VCaP (cell line): ENCODE results near the gene THADA.

Experiments used
- H3K27ac ChIP-seq: fragments of 450-650 bp; 2 replicates; pipeline ENCODE4 v1.5.1; 2017
- CTCF ChIP-seq: fragments of 450-650 bp; conservative IDR thresholded peaks from 2 replicates; pipeline ENCODE4 v1.5.1; 2017; ENCODE audit warnings: mild to moderate bottlenecking, moderate library complexity

The THADA gene

GRCh38 chr2:43207553-43208300 lies 388.1 kb downstream of the THADA start:
- TF ChIP-seq CTCF = no peak
- H3K27ac ChIP-seq = no peak overlapping the region

- no peak overlapping the region for H3K27ac ChIP-seq
- TF ChIP-seq CTCF = no peak
Observed at GRCh38 chr2:43206602-43207001, 389.2 kb downstream of the THADA start.

DNA sequence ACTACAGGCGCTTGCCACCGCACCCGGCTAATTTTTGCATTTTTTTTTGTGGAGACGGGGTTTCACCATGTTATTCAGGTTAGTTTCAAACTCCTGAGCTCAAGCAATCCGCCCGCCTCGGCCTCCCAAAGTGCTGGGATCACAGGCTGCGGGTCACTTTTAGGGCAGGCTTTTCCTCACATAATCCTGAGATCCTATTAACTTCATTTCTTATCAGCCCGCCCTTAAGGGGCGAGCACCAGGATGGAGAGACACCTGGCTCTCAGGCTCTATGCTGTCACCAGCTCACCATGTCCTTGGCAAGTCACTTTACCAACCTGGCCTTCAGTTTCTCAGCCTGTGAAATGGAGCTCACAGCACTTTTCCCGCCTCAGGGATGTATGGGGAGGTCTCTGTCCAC lies 392.5 kb downstream of the THADA start:
- TF ChIP-seq CTCF = no peak
- H3K27ac ChIP-seq = no peak overlapping the region

- no peak for TF ChIP-seq CTCF
- no peak overlapping the region for H3K27ac ChIP-seq
Observed at GRCh38 chr2:43202289-43202688, 393.5 kb downstream of the THADA start.

DNA sequence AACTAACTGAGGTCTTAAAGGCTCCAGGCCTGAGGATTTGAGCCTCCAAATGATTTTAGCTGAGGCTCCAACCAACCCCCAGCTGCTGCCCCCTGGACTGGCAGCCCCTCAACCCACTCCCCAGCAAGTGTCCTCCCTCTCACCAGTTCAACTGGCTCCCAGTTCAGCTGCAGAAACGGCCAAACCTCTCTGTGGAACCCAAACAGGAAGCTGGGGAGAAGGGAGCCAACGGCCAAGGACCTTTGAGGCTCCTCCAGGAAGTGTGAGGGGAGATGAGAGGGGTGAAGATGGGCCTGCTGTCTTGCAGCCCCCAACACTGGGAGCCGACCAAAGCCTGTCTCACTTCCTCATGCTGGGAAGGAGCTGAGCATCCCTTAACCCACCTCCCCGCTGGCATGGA lies 394.3 kb downstream of the THADA start:
- no peak overlapping the region for H3K27ac ChIP-seq
- no peak for TF ChIP-seq CTCF

GRCh38 chr2:43201016-43201415 lies 394.8 kb downstream of the THADA start:
- no peak overlapping the region for H3K27ac ChIP-seq
- TF ChIP-seq CTCF = no peak

DNA sequence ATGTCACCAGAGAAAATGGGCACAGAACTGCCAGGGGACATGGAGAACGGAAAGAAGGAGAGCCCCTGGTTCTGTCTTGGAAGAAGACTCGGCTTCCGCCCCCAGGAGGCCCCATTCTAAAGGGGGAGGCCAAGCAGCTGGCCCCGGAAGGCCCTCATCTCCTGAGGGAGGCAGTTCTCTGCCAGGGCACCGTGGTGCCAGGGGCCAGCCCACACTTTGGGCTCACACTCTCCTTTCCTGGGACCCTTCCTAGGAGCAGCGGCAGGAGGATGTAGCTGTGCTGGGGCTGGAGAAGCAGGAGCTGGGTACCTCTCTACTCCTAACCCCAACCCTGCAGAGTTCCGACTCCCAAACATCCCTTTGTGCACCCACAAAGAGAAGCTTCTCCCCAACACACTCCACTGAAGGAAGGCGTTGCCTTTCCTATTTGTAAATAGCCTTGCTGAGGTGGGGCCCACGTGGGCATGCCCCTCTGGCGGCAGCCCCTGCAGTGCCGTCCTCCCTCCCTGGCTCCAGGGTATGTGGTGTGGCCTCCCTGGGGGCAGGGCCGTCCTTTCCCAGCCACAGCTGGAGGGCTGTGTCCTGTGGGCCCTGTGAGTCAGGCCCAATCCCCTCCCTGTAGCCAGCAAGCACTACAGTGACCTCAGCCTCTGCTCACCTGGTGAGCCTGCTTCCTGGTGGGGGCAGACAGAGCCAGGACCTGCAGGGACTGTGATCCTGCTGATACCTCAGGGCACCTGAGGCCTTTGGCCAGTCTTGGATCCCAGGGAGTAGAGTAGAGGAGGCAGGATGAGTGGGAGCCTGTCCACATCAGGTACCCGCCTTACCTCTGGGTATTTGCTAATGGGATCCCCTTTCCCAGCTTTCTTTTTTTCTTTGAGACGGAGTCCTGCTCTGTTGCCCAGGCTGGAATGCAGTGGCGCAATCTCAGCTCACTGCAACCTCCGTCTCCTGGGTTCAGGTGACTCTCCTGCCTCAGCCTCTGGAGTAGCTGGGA lies 396.0 kb downstream of the THADA start:
- H3K27ac ChIP-seq = no peak overlapping the region

More for the DNA sequence above, 396.0 kb downstream of the THADA start:
- no peak for TF ChIP-seq CTCF
